HepG2 (cell line): ENCODE results near the gene RPS6KA3. TPM values are rescaled to one million over a fixed set of nuclear protein-coding genes. Genes with fewer than 3 reads are reported as not detected.

ENCODE experiments used
- AFF4 ChIP-seq: sonication (generic); formaldehyde crosslinking; IDR thresholded peaks from 2 replicates; pipeline ENCODE4 v1.4.0; 2020; ENCODE audit warnings: missing genetic modification reagents
- FOXA1 ChIP-seq, 2 experiments: fragments of 450-650 bp in 1 of 2; sonication (generic) in 1 of 2; formaldehyde crosslinking in 1 of 2; IDR thresholded peaks; 2 replicates each; pipeline versions ENCODE4 v1.4.0 to v1.6.1; 2016 to 2020; ENCODE audit warnings: missing genetic modification reagents in 1 of 2
- GPBP1L1 ChIP-seq: sonication (generic); formaldehyde crosslinking; IDR thresholded peaks from 2 replicates; pipeline ENCODE4 v1.5.0; 2020; ENCODE audit warnings: mild to moderate bottlenecking, missing genetic modification reagents
- SOX5 ChIP-seq: IDR thresholded peaks from 2 replicates; pipeline ENCODE4 v1.6.1; 2016; ENCODE audit warnings: borderline replicate concordance
- U2AF1 ChIP-seq: fragments of 200-400 bp; formaldehyde crosslinking; optimal IDR thresholded peaks from 2 replicates; pipeline ENCODE3; 2017; ENCODE audit warnings: mild to moderate bottlenecking, low read depth, low read length
- ZBTB40 ChIP-seq, 2 experiments: fragments of 450-650 bp in 1 of 2; sonication (generic) in 1 of 2; formaldehyde crosslinking in 1 of 2; IDR thresholded peaks; 2 replicates each; pipeline versions ENCODE4 v1.6.1 to v1.8.0; 2016 to 2022; ENCODE audit warnings: antibody characterized with exemption in 1 of 2, mild to moderate bottlenecking in 1 of 2, missing genetic modification reagents in 1 of 2
- ZNF562 ChIP-seq: sonication (generic); formaldehyde crosslinking; IDR thresholded peaks from 2 replicates; pipeline ENCODE4 v1.8.0; 2022; ENCODE audit warnings: missing genetic modification reagents, borderline replicate concordance
- ZNF597 ChIP-seq: sonication (generic); formaldehyde crosslinking; IDR thresholded peaks from 2 replicates; pipeline ENCODE4 v1.5.0; 2020; ENCODE audit warnings: missing genetic modification reagents
- ZNF598 ChIP-seq: sonication (generic); formaldehyde crosslinking; IDR thresholded peaks from 2 replicates; pipeline ENCODE4 v1.5.1; 2020; ENCODE audit warnings: mild to moderate bottlenecking, missing genetic modification reagents, borderline replicate concordance
- polyA plus RNA-seq, 8 experiments: library from polyadenylated mRNA; depleted of rRNA in 3 of 8; stranded (reverse) in 7 of 8; unstranded in 1 of 8; fragments of >200 nt; fragmentation: Illumina TruSeq in 4 of 8; extraction: Trizol in 4 of 8; gene quantifications; 2 replicates each; pipeline versions ENCODE4 v1.2.1 to v1.2.3, GENCODE V29; 2011 to 2016; ENCODE audit warnings: low read depth in 4 of 8, missing spikeins in 1 of 8, mixed read lengths in 1 of 8; ENCODE audit not compliant: insufficient read depth in 1 of 8
- total RNA-seq, 5 experiments: library from RNA; depleted of rRNA; stranded (reverse); fragments of >200 nt; fragmentation: Illumina TruSeq; extraction: Trizol; gene quantifications; 2 replicates each; pipeline ENCODE4 v1.2.3, GENCODE V29; 2016; ENCODE audit warnings: low read depth in 1 of 5

Gene RPS6KA3
- total and polyA plus RNA-seq, 2 of the 13 experiments (the other 11 are each of a cell fraction or from before 2014, with no cell fraction given): 314 to 357 TPM

GRCh38 chrX:20271186-20271585, 4.5 kb upstream of the RPS6KA3 start (continued):
- no peak for TF ChIP-seq AFF4 (CRISPR knock-in tag)
- no peak for TF ChIP-seq ZBTB40 (IDR thresholded peaks at IDR 0.05)
- TF ChIP-seq ZBTB40 (CRISPR knock-in tag; IDR thresholded peaks at IDR 0.05): no peak
- no peak for TF ChIP-seq ZNF598
- TF ChIP-seq ZNF597: no peak
- peak; percentile 86 for TF ChIP-seq SOX5 (CRISPR knock-in tag)
- no peak for TF ChIP-seq U2AF1
- no peak for TF ChIP-seq FOXA1 (IDR thresholded peaks at IDR 0.05)
- TF ChIP-seq FOXA1 (CRISPR knock-in tag; IDR thresholded peaks at IDR 0.05): 0 out of 2 replicates have a peak, but pooled peaks have one; percentile 5
- no peak for TF ChIP-seq GPBP1L1 (CRISPR knock-in tag)
- no peak for TF ChIP-seq ZNF562 (CRISPR knock-in tag)
